HCT116 (cell line): ENCODE data around the gene SEMA5B. TPM values are rescaled to one million over a fixed set of nuclear protein-coding genes. Genes with fewer than 3 reads are reported as not detected.

ENCODE experiments used
- ATAC-seq: fragments of 200-7000 bp; cut with Tn5 transposase; 2 replicates; pipeline ENCODE4 v1.9.1; 2020; ENCODE audit warnings: mild to moderate bottlenecking, moderate library complexity
- BruUV-seq: library from RNA; stranded (reverse); fragments of 400-500 nt; replicated peaks from 2 replicates; lab custom pipeline; 2021; lab: Mats Ljungman, UMichigan
- CTCF ChIA-PET: fragments of 300-600 bp; sonication (Branson Sonifier 250); formaldehyde crosslinking; loops from one replicate; lab custom pipeline; 2021; ENCODE audit warnings: antibody characterized with exemption; lab: Charles Lee
- POLR2A ChIA-PET: fragments of 300-600, 350-600 bp; sonication (Branson Sonifier 250); formaldehyde crosslinking; loops from one replicate; lab custom pipeline; 2021; ENCODE audit warnings: antibody characterized with exemption; lab: Charles Lee
- RAD21 ChIA-PET, 2 experiments: fragments of 300-600 bp; sonication (Branson Sonifier 250); formaldehyde crosslinking; loops; one replicate each; lab custom pipeline; 2023; ENCODE audit warnings: low total read pairs in 2 of 2; ENCODE audit not compliant: uncharacterized antibody in 2 of 2, unreplicated experiment in 2 of 2, low non-redundant PET in 1 of 2; lab: Charles Lee
- DNase-seq: peaks from one replicate; pipeline ENCODE4 v3.0.0-alpha.2; 2010; ENCODE audit warnings: low read depth, low spot score
- H2AFZ ChIP-seq: fragments of 200-600 bp; shearing (Covaris generic), sonication (generic); 2 replicates; pipeline ENCODE4 v1.6.1; 2017; ENCODE audit warnings: low read depth, mixed run types, mixed read lengths, antibody characterized with exemption, low read length; ENCODE audit not compliant: poor library complexity, severe bottlenecking
- H3K27ac ChIP-seq: 2 replicates; pipeline ENCODE4 v1.5.1; 2012; ENCODE audit warnings: low read depth, low read length
- H3K27me3 ChIP-seq: fragments of 200-600 bp; sonication (generic); 2 replicates; pipeline ENCODE4 v1.6.1; 2016; ENCODE audit warnings: mixed run types, low read length, mixed read lengths; ENCODE audit not compliant: insufficient read depth
- H3K36me3 ChIP-seq, 2 experiments: fragments of 200-500 bp in 1 of 2; fragments of 200-600 bp in 1 of 2; sonication (Bioruptor generic) in 1 of 2; sonication (generic) in 1 of 2; 2 replicates each; pipeline versions ENCODE4 v1.5.1 to v1.6.1; 2014 to 2016; ENCODE audit warnings: low read length in 2 of 2, inconsistent platforms in 1 of 2, mixed read lengths in 1 of 2, mixed run types in 1 of 2; ENCODE audit not compliant: insufficient read depth in 2 of 2, control insufficient read depth in 1 of 2
- H3K4me1 ChIP-seq, 2 experiments: fragments of 200-600 bp in 1 of 2; sonication (generic) in 1 of 2; 2 replicates each; pipeline versions ENCODE4 v1.5.1 to v1.6.1; 2012 to 2017; ENCODE audit warnings: low read length in 2 of 2, inconsistent platforms in 1 of 2, mild to moderate bottlenecking in 1 of 2, mixed read lengths in 1 of 2, mixed run types in 1 of 2, moderate library complexity in 1 of 2; ENCODE audit not compliant: insufficient read depth in 2 of 2, control insufficient read depth in 1 of 2
- H3K4me2 ChIP-seq: fragments of 200-600 bp; sonication (generic); 2 replicates; pipeline ENCODE4 v1.6.1; 2017; ENCODE audit warnings: mixed run types, low read length, mixed read lengths
- H3K4me3 ChIP-seq, 2 experiments: fragments of 200-600 bp in 1 of 2; sonication (generic) in 1 of 2; replicated peaks in 1 of 2; 2 replicates each; pipeline ENCODE4 v1.5.1; 2011 to 2016; ENCODE audit warnings: low read length in 2 of 2, control low read depth in 1 of 2, low read depth in 1 of 2, mild to moderate bottlenecking in 1 of 2, mixed read lengths in 1 of 2, mixed run types in 1 of 2
- H3K79me2 ChIP-seq: fragments of 200-600 bp; sonication (generic); 2 replicates; pipeline ENCODE4 v1.6.1; 2017; ENCODE audit warnings: mild to moderate bottlenecking, mixed run types, low read length, moderate library complexity, mixed read lengths; ENCODE audit not compliant: insufficient read depth
- H3K9ac ChIP-seq: fragments of 200-600 bp; sonication (generic); 2 replicates; pipeline ENCODE4 v1.6.1; 2016; ENCODE audit warnings: low read length, mixed read lengths
- H3K9me2 ChIP-seq: fragments of 200-600 bp; sonication (generic), shearing (Covaris generic); 2 replicates; pipeline ENCODE4 v1.6.1; 2017; ENCODE audit warnings: mixed run types, mild to moderate bottlenecking, moderate library complexity; ENCODE audit not compliant: insufficient read depth
- H3K9me3 ChIP-seq, 2 experiments: fragments of 200-500 bp in 1 of 2; fragments of 200-600 bp in 1 of 2; sonication (Bioruptor generic) in 1 of 2; sonication (generic) in 1 of 2; 2 replicates each; pipeline ENCODE4 v1.6.1; 2014 to 2017; ENCODE audit warnings: low read length in 2 of 2, mixed read lengths in 2 of 2, inconsistent platforms in 1 of 2, low read depth in 1 of 2, mild to moderate bottlenecking in 1 of 2, mixed run types in 1 of 2, moderate library complexity in 1 of 2; ENCODE audit not compliant: control insufficient read depth in 1 of 2, insufficient read depth in 1 of 2
- H4K20me1 ChIP-seq: fragments of 200-600 bp; sonication (generic), shearing (Covaris generic); 2 replicates; pipeline ENCODE4 v1.6.1; 2017; ENCODE audit warnings: mixed run types, mild to moderate bottlenecking, moderate library complexity; ENCODE audit not compliant: insufficient read depth
- EZH2 ChIP-seq: fragments of 200-600 bp; sonication (generic); IDR thresholded peaks from 2 replicates; pipeline ENCODE4 v1.6.1; 2017; ENCODE audit warnings: antibody characterized with exemption, mixed run types
- JUND ChIP-seq: IDR thresholded peaks from 2 replicates; pipeline ENCODE4 v1.6.1; 2012
- POLR2A ChIP-seq: IDR thresholded peaks from 2 replicates; pipeline ENCODE4 v1.7.0; 2011; ENCODE audit warnings: borderline replicate concordance; ENCODE audit not compliant: insufficient read depth, insufficient read length; ENCODE audit errors: extremely low read depth
- POLR2AphosphoS5 ChIP-seq: IDR thresholded peaks from 2 replicates; pipeline ENCODE4 v1.6.1; 2011; ENCODE audit warnings: mild to moderate bottlenecking, low read depth, low read length, moderate library complexity
- RAD21 ChIP-seq: IDR thresholded peaks from 2 replicates; pipeline ENCODE4 v1.6.1; 2012; ENCODE audit warnings: low read depth, mild to moderate bottlenecking
- SP1 ChIP-seq: IDR thresholded peaks from 2 replicates; pipeline ENCODE4 v1.6.1; 2012; ENCODE audit warnings: low read depth
- SRF ChIP-seq: IDR thresholded peaks from 2 replicates; pipeline ENCODE4 v1.6.1; 2012; ENCODE audit warnings: low read depth
- TCF7L2 ChIP-seq: IDR thresholded peaks from 2 replicates; pipeline ENCODE4 v1.7.0; 2011; ENCODE audit warnings: borderline replicate concordance, inconsistent platforms; ENCODE audit not compliant: insufficient read depth, insufficient read length; ENCODE audit errors: extremely low read depth
- ZBTB33 ChIP-seq: IDR thresholded peaks from 2 replicates; pipeline ENCODE4 v1.6.1; 2011; ENCODE audit warnings: mild to moderate bottlenecking, low read length, moderate library complexity; ENCODE audit not compliant: insufficient replicate concordance; ENCODE audit errors: extremely low read depth
- ZFX ChIP-seq: fragments of 450-650 bp; IDR thresholded peaks from 2 replicates; pipeline ENCODE4 v1.6.1; 2017
- intact Hi-C: fragments of 100-400 bp; cut with micrococcal nuclease; formaldehyde crosslinking; loops from 2 replicates; pipeline ENCODE4 v1.10.0; 2022
- total RNA-seq: library from RNA; stranded (reverse); gene quantifications from one replicate; pipeline ENCODE4 v1.2.1, GENCODE V29; 2021; ENCODE audit not compliant: unreplicated experiment
- TF ChIP-seq, protein P1 (sequence below): IDR thresholded peaks from 2 replicates; pipeline ENCODE4 v1.6.1; 2012
- TF ChIP-seq, protein P2 (sequence below): IDR thresholded peaks from 2 replicates; pipeline ENCODE4 v1.6.1; 2012; ENCODE audit warnings: low read depth
- TF ChIP-seq, protein P3 (sequence below): IDR thresholded peaks from 2 replicates; pipeline ENCODE4 v1.6.1; 2012

SEMA5B gene
- total RNA-seq, 1 experiment from 2014 or later, result 0.15 TPM

GRCh38 chr3:122991236-122991985, 36.2 kb downstream of the SEMA5B start:
- H3K4me3 ChIP-seq, result no peak overlapping the region
- ChIA-PET CTCF (no interaction called here), RAD21 (no interaction called here), POLR2A (no interaction called here)
- no peak for DNase-seq
- BruUV-seq, result no TSS peak
- no peak overlapping the region for H2AFZ ChIP-seq
- peaks cover 74% of the 10 kb centered on the region for H3K27me3 ChIP-seq
- no peak overlapping the region for H3K9ac ChIP-seq
- H3K9me3 ChIP-seq, result no peaks in the 10 kb centered on the region
- no peaks in the 10 kb centered on the region for H4K20me1 ChIP-seq
- intact Hi-C loops, result no loop called here
- H3K4me2 ChIP-seq, result no peak overlapping the region
- no peaks in the 10 kb centered on the region for H3K9me2 ChIP-seq
- no peak for ATAC-seq
- no peaks in the 10 kb centered on the region for H3K36me3 ChIP-seq
- H3K27ac ChIP-seq, result no peak overlapping the region
- no peaks in the 10 kb centered on the region for H3K4me1 ChIP-seq
- TF ChIP-seq ZFX, result no peak
- H3K79me2 ChIP-seq, result no peaks in the 10 kb centered on the region

DNA sequence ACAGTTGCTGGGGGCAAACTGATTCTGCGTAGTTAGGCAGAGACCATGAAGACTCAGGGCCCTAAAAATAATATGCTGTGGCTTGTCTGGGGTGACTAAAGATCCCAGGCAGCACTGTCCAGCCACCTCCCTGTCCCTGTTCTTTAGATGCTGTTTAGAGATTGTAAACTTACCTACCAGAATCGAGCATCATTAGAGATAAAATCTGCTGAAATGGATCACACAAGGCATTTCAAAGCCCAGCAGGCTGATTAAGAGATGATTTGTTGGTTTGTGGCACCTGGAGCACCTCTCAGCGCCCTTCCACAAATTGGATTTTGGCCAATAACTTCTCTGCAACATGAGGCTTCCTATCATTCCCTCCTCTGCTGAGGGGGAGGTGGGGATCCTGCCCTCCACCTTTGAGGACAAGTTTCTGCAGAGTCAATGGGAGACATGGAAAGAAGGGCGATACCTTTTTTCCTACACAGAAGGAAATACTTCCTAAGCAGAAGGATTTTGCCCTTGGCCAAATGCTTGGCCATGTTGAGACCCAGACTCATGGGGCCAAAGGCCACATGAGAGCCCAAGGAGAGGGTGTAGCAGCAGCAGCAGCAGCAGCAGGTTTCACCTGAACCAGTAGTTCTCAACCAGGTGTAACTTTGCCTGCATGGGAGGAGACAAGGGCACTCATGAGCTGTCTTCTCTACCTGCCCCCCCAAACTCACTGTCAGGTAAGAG, 37.5 kb downstream of the SEMA5B start:
- POLR2A ChIA-PET, result no interaction called here
- TF ChIP-seq, protein P1, sequence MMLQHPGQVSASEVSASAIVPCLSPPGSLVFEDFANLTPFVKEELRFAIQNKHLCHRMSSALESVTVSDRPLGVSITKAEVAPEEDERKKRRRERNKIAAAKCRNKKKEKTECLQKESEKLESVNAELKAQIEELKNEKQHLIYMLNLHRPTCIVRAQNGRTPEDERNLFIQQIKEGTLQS, result no peak
- TF ChIP-seq EZH2, result no peak
- TF ChIP-seq RAD21, result no peak
- no peak for TF ChIP-seq ZFX
- no peak for TF ChIP-seq ZBTB33
- no peak for TF ChIP-seq JUND
- no peak for TF ChIP-seq SRF
- TF ChIP-seq POLR2AphosphoS5, result no peak
- TF ChIP-seq, protein P2, sequence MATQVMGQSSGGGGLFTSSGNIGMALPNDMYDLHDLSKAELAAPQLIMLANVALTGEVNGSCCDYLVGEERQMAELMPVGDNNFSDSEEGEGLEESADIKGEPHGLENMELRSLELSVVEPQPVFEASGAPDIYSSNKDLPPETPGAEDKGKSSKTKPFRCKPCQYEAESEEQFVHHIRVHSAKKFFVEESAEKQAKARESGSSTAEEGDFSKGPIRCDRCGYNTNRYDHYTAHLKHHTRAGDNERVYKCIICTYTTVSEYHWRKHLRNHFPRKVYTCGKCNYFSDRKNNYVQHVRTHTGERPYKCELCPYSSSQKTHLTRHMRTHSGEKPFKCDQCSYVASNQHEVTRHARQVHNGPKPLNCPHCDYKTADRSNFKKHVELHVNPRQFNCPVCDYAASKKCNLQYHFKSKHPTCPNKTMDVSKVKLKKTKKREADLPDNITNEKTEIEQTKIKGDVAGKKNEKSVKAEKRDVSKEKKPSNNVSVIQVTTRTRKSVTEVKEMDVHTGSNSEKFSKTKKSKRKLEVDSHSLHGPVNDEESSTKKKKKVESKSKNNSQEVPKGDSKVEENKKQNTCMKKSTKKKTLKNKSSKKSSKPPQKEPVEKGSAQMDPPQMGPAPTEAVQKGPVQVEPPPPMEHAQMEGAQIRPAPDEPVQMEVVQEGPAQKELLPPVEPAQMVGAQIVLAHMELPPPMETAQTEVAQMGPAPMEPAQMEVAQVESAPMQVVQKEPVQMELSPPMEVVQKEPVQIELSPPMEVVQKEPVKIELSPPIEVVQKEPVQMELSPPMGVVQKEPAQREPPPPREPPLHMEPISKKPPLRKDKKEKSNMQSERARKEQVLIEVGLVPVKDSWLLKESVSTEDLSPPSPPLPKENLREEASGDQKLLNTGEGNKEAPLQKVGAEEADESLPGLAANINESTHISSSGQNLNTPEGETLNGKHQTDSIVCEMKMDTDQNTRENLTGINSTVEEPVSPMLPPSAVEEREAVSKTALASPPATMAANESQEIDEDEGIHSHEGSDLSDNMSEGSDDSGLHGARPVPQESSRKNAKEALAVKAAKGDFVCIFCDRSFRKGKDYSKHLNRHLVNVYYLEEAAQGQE, result no peak
- no peak for TF ChIP-seq TCF7L2
- TF ChIP-seq, protein P3, sequence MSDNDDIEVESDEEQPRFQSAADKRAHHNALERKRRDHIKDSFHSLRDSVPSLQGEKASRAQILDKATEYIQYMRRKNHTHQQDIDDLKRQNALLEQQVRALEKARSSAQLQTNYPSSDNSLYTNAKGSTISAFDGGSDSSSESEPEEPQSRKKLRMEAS, result no peak
- no peak for TF ChIP-seq POLR2A
- TF ChIP-seq SP1, result no peak

More for the DNA sequence above, 37.5 kb downstream of the SEMA5B start:
- Histone ChIP-seq H3K9ac (no peak overlapping the region), H3K79me2 (no peaks in the 10 kb centered on the region), H3K4me3 (no peak overlapping the region), H3K27ac (no peak overlapping the region), H3K4me1 (no peaks in the 10 kb centered on the region), H2AFZ (no peak overlapping the region), H3K9me2 (no peaks in the 10 kb centered on the region), H3K36me3 (no peaks in the 10 kb centered on the region), H4K20me1 (no peaks in the 10 kb centered on the region), H3K4me2 (no peak overlapping the region), H3K27me3 (peaks cover 74% of the 10 kb centered on the region), H3K9me3 (no peaks in the 10 kb centered on the region)
- no TSS peak for BruUV-seq
- RAD21 ChIA-PET, result no interaction called here
- ATAC-seq, result no peak
- DNase-seq, result no peak
- CTCF ChIA-PET, result no interaction called here
- intact Hi-C loops, result no loop called here
